GM18868 (cell line): ENCODE data around the gene LBR.
"Not testable (repeated sequence)": the region's sequence is repeated elsewhere in the genome, so short reads cannot be mapped to it uniquely, and the experiment has no call there.

Experiments
- ATAC-seq: cut with Tn5 transposase; IDR thresholded peaks from one replicate; pipeline ENCODE4 v1.9.1; 2021; ENCODE audit warnings: mild to moderate bottlenecking, moderate library complexity; ENCODE audit not compliant: unreplicated experiment

Gene LBR

GRCh38 chr1:225427235-225428067 lies at the start of gene LBR:
LBR (minus strand) TSS chr1:225428038; CDS start chr1:225424075, 3,963 bp downstream.
- peak; percentile 24 for ATAC-seq

- ATAC-seq: no peak
Observed at GRCh38 chr1:225477296-225477911, 49.6 kb upstream of the LBR start.

DNA sequence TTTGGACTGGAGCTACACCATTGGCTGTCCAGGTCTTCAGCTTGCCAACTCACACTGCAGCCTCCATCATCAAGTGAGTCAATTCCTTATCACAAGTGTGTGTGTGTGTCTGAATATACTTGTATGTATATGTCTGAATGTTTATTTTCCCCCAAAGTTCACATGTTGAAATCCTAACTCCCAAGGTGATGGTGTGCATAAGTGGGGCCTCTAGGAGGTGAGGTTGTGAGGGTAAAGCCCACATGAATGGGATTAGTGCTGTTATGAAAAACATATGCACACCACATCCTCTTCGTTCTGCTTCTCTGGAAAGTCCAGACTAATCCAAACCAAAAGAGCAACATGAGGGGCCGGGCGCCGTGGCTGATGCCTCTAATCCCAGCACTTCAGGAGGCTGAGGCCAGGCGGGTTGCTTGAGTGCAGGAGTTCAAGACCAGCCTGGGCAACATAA lies 48.7 kb upstream of the LBR start:
- no peak for ATAC-seq

- ATAC-seq: no peak
Observed at GRCh38 chr1:225476100-225476511, 48.3 kb upstream of the LBR start.

DNA sequence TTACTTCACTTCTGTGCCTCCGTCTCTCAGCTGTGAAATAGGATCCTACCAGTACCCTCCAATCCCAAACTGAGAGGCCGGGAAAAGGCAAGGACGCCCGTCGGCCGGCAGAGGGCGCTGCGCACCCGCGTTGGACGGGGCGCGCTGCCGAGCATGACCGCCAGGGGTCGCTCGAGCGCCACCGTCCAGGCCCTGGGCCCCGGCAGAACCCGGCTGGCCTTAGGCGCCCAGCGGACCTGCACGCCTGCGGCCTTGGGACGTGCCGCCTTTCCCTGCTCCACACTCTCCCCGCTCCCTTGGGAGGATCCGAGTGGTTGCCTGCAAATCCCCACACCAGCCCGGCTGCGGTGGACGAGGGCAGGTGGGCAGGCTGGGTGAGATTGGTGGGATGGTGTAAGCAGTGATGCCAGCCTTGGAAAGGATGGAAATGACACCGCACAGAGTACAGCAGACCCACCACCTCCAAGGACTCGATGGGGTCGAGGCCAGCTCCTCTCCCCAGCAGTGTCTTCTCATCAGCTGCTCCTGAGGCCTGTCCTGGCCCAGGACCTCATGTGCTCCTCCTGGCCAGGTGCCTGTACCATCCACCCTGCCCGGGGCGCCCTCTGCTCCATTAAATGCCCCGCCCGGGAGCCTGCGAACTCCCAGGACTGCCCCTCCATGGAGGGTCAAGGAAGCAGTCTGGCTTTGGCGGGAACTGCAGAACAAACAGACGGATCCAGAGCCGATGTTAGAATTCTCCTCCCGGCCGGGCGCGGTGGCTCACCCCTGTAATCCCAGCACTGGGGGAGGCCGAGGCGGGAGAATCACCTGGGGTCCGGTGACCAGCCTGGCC lies 47.4 kb upstream of the LBR start:
- peak; percentile 70 for ATAC-seq

DNA sequence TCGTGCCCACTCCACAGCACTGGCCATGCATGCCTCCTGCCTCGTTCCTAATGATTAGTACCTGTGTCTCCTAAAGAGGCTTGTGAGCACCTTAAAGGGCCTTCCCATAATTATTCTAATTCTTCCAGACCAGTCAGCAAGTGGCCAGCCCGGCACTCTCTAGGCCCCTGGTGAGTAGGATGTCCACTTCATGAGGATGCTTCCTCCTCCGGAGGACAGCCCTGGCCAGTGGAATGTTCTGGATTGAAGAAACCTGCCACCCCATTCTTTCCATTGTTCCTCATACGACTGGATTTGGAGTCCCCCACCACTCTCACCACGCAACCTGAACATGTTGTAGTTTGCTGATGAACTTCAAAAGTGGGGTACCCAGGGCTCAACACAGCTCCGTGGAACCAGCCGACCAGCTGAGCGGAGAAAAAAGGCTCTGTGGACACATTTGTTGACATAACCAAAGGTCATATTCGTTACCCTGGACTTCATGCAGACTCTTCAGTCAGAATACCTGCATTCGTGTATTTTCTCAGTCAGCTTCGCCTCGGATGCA lies 46.7 kb upstream of the LBR start:
- no peak for ATAC-seq

GRCh38 chr1:225473676-225474438 lies 46.0 kb upstream of the LBR start:
- ATAC-seq: not testable (repeated sequence)

GRCh38 chr1:225473266-225473665 lies 45.4 kb upstream of the LBR start:
- not testable (repeated sequence) for ATAC-seq

DNA sequence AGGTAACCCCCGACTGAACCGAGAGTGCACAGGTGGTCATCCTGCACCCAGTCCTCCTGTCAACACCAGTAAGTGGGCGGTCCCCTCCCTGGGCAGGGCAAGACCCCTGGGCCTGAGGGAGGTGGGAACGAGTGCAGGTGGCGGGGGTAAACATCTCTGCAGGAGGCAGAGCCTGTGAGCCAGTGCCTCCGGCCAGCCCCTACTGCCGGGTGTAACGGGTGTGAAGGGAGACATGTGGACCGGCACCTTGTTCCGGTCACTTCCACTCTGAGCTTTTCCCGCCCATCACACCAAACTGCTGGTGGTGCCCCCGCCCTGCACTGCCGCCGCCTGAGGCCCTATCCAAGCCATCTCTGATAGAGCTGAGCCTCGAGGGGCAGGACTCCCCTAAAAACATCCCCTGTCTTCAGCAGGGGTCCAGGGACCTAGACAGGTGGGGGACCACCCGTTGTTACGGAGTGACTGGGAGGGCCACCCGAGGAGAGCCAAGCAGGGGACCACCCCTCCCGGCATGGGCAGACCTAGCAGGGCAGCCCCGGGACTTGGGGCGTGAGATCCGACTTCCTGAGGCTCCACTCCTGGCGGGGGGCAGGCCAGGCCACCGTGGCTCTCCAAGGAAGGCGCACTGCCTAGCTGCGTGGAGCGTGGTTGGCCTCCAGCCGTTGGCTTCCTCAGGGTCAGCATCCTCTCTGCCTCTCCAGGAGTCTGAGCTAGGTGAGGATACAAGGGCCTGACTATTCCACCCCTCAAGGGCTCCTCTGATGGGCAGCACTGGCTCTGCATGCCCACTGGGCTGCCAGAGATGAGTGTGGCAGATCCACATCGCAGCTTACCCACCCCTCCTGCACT lies 43.8 kb upstream of the LBR start:
- ATAC-seq: no peak

DNA sequence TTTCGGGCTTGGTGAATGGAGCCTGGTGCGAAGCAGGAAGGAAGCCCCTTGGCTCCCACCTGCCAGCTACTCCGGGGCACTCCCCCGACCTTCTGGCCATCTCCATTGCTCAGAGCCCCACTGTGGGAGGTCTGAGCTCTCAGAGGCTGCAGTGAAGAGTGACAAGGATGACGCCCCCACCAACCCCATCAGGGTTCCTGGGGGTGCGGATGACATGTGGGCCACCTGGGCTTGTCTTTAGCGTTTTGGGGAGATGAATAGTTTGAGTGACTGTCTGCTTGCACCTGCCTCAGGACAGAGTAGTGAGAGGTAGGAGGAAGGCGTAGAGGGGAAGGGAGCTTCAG lies 43.2 kb upstream of the LBR start:
- no peak for ATAC-seq

- ATAC-seq: no peak
Observed at GRCh38 chr1:225470211-225471108, 42.6 kb upstream of the LBR start.

GRCh38 chr1:225469051-225469450 lies 41.2 kb upstream of the LBR start:
- ATAC-seq: no peak

GRCh38 chr1:225468270-225469020 lies 40.6 kb upstream of the LBR start:
- ATAC-seq: no peak

DNA sequence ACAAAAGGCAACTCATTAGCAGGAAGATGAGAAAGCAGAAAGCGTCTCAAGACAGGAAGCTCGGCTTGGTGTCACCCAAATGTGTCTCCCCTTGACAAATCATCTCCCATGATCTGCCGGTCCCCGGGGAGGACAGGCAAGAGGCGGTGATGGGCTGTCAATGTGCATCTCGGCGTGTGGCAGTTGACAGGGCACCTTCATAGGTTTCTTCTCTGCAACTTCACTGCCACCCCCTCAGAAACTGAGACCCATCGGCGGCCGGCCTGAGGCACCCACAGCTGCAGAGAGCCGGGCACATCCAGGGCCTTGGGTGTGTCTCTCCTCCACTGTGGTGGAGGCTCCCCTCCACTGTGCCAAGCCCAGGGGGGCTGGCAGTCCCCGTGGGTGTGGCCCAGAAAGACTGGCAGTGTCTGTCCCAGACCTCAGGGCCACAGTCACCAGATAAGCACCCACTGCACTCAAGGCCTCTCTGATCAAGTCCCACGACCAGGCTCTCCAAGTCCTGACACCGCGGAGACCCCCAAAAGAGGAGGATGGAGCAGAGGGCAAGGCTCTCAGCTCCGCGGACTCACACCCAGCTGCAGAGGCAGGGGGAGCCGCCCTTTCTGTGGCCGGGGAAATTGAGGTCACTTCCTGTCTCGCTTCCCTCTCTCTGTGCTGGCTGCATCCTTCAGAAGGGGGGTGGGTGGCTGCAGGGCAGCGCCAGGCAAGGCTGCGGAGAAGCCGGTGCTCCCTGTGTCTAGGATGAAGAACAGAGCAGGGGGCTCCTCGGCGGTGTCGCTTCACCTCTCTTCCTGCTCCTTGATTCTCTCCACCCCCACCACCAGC lies 39.6 kb upstream of the LBR start:
- ATAC-seq: peak; percentile 94

- ATAC-seq: no peak
Observed at GRCh38 chr1:225466848-225467192, 39.0 kb upstream of the LBR start.

DNA sequence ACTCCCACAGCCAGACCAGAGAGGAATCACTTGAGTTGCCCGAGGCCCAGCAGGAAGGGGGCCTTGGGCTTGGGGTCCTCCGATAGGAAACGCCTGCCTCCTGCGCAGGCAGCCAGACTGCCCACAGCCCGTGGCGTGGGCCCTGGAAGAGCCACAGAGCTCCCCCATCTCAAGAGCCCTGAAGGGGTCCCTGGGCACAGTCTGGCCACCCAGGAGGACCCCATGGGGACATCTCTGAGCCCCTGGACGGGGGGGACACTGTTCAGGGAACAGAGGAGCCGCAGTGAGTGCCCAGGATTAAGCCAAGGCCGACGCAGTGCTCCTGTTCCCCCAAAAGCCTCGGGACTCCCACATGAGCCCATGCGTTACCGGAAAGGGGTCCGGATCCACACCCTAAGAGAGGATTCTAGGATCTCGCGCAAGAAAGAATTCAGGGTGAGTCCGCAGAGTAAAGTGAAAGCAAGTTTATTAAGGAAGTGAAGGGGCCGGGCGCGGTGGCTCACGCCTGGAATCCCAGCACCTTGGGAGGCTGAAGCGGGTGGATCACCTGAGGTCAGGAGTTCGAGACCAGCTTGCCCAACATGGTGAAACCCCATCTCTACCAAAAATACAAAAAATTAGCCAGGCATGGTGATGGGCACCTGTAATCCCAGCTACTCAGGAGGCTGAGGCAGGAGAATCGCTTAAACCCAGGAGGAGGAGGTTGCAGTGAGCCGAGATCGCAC lies 38.1 kb upstream of the LBR start:
- no peak for ATAC-seq
